Stimulated activated CD4-positive, alpha-beta T cell treated with anti-CD3 and anti-CD28 coated beads, Interleukin-4, amount 100 ng/mL, for 1 hour (primary cell): ENCODE data around the gene ICA1L.

Source experiments
- DNase-seq: peaks from one replicate; pipeline ENCODE4 v3.0.0-alpha.2; 2020

ICA1L gene

GRCh38 chr2:202723746-202724145 lies 147.8 kb downstream of the ICA1L start:
- DNase-seq, result no peak
